ENCODE results near the gene CATSPER3. TPM values are rescaled to one million over a fixed set of nuclear protein-coding genes. Genes with fewer than 3 reads are reported as not detected.

The CATSPER3 gene
- total and polyA plus RNA-seq, 7 donors, result 0.57 to 1.4 (median 1.2) TPM; not detected in 4

DNA sequence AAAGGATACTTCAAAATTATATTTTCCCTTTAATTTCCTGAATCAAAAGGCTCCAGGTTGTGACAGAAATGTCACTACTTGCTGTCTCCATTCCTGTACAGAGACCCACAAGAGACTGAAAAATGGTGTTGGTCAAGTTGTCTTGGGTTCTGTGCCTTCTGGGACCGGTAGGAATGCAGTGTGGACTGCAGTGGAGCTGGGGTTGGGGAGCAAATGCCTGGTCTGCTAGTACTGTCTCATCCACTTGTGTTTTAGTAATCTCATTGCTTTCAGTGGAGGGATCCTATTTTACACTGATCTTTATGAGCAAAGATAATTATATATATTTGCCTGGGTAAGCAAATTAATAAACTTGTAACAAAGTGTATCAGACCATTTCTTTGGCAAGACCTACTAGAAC lies 24.2 kb upstream of the CATSPER3 start:
- Histone ChIP-seq H3K4me1 (peaks cover 0 to 10% (median 1%) of the 10 kb centered on the region in 4 donors), H3K36me3 (peaks cover 0 to 6% (median 0%) of the 10 kb centered on the region in 4 donors), H3K27ac (no peak overlapping the region), H3K4me3 (no peak overlapping the region), H3K9me3 (no peaks in the 10 kb centered on the region), H3K27me3 (no peaks in the 10 kb centered on the region)
- no peak for DNase-seq
- WGBS, 2 donors, result 77 to 84% methylated on average over 1 of the region's 1 CpG
- intact Hi-C loops (cut with DNase I), result no loop called here
- no peak for TF ChIP-seq POLR2AphosphoS5 (IDR thresholded peaks at IDR 0.05)
- TF ChIP-seq POLR2A (IDR thresholded peaks at IDR 0.05), result no peak
- no peak for TF ChIP-seq EP300 (IDR thresholded peaks at IDR 0.05)
- TF ChIP-seq, protein P1, sequence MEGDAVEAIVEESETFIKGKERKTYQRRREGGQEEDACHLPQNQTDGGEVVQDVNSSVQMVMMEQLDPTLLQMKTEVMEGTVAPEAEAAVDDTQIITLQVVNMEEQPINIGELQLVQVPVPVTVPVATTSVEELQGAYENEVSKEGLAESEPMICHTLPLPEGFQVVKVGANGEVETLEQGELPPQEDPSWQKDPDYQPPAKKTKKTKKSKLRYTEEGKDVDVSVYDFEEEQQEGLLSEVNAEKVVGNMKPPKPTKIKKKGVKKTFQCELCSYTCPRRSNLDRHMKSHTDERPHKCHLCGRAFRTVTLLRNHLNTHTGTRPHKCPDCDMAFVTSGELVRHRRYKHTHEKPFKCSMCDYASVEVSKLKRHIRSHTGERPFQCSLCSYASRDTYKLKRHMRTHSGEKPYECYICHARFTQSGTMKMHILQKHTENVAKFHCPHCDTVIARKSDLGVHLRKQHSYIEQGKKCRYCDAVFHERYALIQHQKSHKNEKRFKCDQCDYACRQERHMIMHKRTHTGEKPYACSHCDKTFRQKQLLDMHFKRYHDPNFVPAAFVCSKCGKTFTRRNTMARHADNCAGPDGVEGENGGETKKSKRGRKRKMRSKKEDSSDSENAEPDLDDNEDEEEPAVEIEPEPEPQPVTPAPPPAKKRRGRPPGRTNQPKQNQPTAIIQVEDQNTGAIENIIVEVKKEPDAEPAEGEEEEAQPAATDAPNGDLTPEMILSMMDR (IDR thresholded peaks at IDR 0.05), result no peak

- Histone ChIP-seq H3K4me3 (no peak overlapping the region), H3K36me3 (peaks cover 0 to 3% (median 0%) of the 10 kb centered on the region in 4 donors), H3K4me1 (peaks cover 0 to 12% (median 5%) of the 10 kb centered on the region in 4 donors), H3K9me3 (no peaks in the 10 kb centered on the region), H3K27ac (no peak overlapping the region), H3K27me3 (no peaks in the 10 kb centered on the region)
- TF ChIP-seq POLR2AphosphoS5 (IDR thresholded peaks at IDR 0.05) (peak in 1 of 4 donors; percentile 7), POLR2A (IDR thresholded peaks at IDR 0.05) (no peak)
- WGBS, 2 donors, result 29 to 54% methylated on average over 1 of the region's 1 CpG
- DNase-seq, result no peak
- intact Hi-C loops (cut with DNase I), result no loop called here
Observed at GRCh38 chr5:134944630-134945029, 23.1 kb upstream of the CATSPER3 start.

GRCh38 chr5:134945041-134945440 lies 22.7 kb upstream of the CATSPER3 start:
- H3K4me1 ChIP-seq, result peaks cover 0 to 12% (median 5%) of the 10 kb centered on the region in 4 donors
- no peak for TF ChIP-seq POLR2AphosphoS5 (IDR thresholded peaks at IDR 0.05)
- no peak overlapping the region for H3K27ac ChIP-seq
- intact Hi-C loops (cut with DNase I), result no loop called here
- no peak for DNase-seq
- no peak overlapping the region for H3K4me3 ChIP-seq
- H3K9me3 ChIP-seq, result no peaks in the 10 kb centered on the region
- WGBS, 2 donors, result 86 to 94% methylated on average over 2 of the region's 2 CpGs
- no peaks in the 10 kb centered on the region for H3K36me3 ChIP-seq
- H3K27me3 ChIP-seq, result no peaks in the 10 kb centered on the region

DNA sequence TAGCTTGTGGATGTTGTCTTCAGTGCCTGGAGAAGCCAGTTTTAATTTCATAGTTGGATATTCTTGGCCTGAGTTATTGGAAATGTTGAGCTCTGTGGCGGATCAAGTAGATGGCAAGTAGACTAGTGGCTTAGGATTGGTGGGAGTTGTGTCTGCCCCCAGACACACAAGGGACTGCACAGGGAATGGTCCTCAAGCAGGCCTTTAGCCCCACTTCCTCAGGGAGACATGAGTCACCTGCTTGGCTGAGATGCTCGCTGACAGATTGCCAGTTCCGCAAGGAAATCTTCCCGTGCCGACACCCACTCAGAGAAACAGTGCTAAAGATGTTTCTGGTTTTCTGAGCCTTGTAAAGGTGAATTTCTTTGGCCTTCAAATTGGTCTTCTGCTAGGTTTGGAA lies 18.8 kb upstream of the CATSPER3 start:
- Histone ChIP-seq H3K9me3 (no peaks in the 10 kb centered on the region), H3K36me3 (no peaks in the 10 kb centered on the region), H3K27me3 (no peaks in the 10 kb centered on the region), H3K4me1 (peaks cover 0 to 12% (median 5%) of the 10 kb centered on the region in 4 donors), H3K4me3 (no peak overlapping the region), H3K27ac (no peak overlapping the region)
- DNase-seq, result peak; percentile 77
- WGBS, 2 donors, result 84 to 90% methylated on average over 5 of the region's 5 CpGs
- TF ChIP-seq POLR2AphosphoS5 (IDR thresholded peaks at IDR 0.05), result no peak
- no peak for TF ChIP-seq POLR2A (IDR thresholded peaks at IDR 0.05)
- no peak for TF ChIP-seq EP300 (IDR thresholded peaks at IDR 0.05)
- TF ChIP-seq, protein P1 (IDR thresholded peaks at IDR 0.05), result no peak
- intact Hi-C loops (cut with DNase I), result no loop called here

DNA sequence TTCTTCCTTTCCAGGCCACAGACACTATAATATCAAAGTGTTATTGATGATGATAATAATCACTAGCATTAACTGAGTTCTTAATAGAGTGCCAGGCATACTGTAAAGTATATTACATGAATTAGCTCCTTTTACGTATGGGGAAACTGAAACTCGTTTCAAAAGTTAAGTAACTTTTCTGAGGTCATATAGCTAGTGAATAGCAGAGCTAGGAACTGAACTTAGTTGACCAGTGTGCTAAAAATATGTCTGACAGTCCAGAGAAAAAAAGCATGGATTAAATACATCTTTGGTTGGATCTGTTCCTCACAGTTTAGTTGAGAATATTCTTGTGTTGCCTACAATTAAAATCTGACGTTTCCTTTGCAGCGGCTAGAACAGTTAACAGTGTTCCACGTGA lies 18.4 kb upstream of the CATSPER3 start:
- TF ChIP-seq, protein P1 (IDR thresholded peaks at IDR 0.05), result no peak
- TF ChIP-seq POLR2AphosphoS5 (IDR thresholded peaks at IDR 0.05) (no peak), EP300 (IDR thresholded peaks at IDR 0.05) (no peak), POLR2A (IDR thresholded peaks at IDR 0.05) (no peak)
- no peaks in the 10 kb centered on the region for H3K27me3 ChIP-seq
- H3K9me3 ChIP-seq, result no peaks in the 10 kb centered on the region
- intact Hi-C loops (cut with DNase I), result no loop called here
- peaks cover 0 to 12% (median 4%) of the 10 kb centered on the region in 4 donors for H3K4me1 ChIP-seq
- no peak overlapping the region for H3K27ac ChIP-seq
- no peak for DNase-seq
- no peaks in the 10 kb centered on the region for H3K36me3 ChIP-seq
- no peak overlapping the region for H3K4me3 ChIP-seq
- WGBS, 2 donors, result 80 to 89% methylated on average over 5 of the region's 5 CpGs
